Adrenal gland (tissue), 5 donors: ENCODE measurements around the gene TFEC.

Experiments used
- CTCF ChIP-seq, 6 experiments: fragments of 450-650 bp in 4 of 6; fragments of 200-600 bp in 2 of 6; sonication (generic) in 1 of 6; IDR thresholded peaks; 1 replicate in 5 of 6; 2 replicates in 1 of 6; pipeline versions ENCODE4 v1.5.1 to v1.8.0; 2016 to 2021; ENCODE audit warnings: antibody characterized with exemption in 6 of 6, mild to moderate bottlenecking in 2 of 6, moderate library complexity in 1 of 6
- POLR2A ChIP-seq, 2 donors: fragments of 450-650 bp; IDR thresholded peaks; one replicate each; pipeline ENCODE4 v1.6.1; 2017; ENCODE audit warnings: antibody characterized with exemption in 2 of 2, mild to moderate bottlenecking in 2 of 2, moderate library complexity in 1 of 2
- donor health status: DM: no; HTN: no; CAD: no.

DNA sequence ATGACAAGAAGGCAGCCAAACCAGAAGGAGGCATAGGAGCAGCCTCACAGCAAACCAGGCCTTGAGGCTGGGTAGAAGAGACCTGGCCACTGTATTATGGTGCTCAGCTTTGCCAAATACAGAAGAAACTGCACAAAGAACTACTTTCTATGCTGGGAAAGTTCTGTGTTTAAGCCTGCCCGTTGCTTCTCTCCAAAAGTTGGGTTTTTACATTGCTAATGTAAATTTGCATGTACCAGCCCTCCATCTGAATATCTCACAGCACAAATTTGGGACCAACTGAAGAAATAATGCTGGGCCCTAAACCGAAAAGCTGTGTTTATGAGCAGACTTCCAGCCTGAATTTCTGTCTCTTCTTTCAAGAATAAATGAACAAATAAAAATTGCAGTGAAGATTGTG is 145.0 kb downstream of the TFEC start:
- TF ChIP-seq CTCF (IDR thresholded peaks at IDR 0.05) (no peak), POLR2A (IDR thresholded peaks at IDR 0.05) (no peak)
